ENCODE measurements around the gene WSCD2.
A peak's percentile ranks its signal among the peaks of the same experiment; 100 is the strongest.

The WSCD2 gene

GRCh38 chr12:108129017-108129812 is at the start of gene WSCD2:
WSCD2 (plus strand) TSS chr12:108129288; CDS start chr12:108195833, 66,545 bp downstream.
- DNase-seq = peak; percentile 78

DNA sequence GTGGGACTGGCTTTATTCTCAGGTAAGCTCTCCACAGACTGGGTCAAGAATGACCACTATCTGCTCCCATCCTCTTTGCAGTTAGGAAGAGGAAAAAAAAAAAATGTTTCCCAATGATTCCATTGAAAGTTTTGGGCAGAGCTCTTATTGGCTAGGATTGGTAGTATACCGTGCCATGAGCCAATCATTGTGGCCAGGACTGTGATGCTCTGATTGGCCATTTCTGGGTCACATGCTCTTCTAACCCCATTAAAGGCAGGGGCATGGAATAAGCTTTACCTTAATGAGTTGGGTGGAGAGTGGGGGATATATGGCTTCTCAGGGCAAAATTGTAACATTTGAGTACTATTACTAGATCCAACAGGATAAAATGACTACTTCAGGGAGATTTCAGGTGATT is 49.4 kb upstream of the WSCD2 start:
- no peak for DNase-seq

DNA sequence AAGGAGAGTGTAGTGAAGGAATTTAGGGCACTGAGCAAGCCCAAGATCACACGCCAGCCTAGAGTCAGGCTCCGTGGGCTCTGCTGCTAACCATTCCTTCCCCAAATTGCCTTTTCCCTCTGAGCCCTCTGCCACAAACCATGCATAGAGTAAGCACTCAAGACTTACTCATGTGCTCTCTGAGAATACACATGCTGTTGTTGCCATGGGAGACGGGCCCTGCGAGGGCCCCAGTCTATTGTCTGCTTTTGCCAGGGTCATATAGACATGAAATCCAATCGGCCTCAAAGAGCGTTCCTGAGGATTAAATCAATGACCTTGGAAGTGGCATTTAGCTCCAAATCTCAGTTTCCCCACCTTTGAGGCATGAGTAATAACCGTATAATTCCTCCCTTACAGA is 48.7 kb upstream of the WSCD2 start:
- DNase-seq = no peak

DNA sequence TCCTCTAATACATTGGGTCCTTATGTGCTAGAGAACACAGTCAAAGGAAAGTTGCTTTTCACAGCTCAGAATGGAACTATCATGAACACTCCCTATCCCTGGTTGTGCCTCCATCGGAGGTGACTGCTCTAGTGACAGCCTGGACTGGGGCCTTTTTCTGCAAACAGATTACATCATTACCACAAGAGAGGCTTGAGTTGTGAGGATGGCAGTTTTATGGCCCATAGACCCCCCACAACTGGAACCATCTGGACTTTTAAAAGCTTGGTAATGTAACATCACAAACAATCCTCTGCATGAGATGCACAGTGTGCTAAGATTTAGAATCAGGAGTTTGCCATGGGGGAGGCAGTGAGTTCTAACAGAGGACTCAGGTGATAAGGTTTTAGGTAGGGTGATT is 46.6 kb upstream of the WSCD2 start:
- DNase-seq = no peak

DNA sequence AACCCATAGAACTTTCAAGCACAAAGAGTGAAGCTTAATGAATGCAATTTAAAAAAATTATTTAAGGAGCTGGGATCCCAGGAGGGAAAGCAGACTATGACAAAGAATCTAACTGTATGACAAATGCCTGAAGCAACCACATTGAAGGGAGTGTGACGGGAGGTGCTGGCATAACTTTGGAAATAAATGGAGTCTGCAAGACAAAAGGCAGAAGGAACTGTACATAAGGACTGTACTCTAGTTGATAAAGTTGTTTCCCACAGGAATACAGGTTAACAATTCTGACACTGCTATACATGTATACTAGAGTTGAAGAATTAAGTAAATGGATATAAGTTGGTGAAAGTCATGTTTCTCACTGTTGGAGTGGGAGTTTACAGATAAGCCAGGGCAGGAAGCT is 41.2 kb upstream of the WSCD2 start:
- DNase-seq = no peak

DNA sequence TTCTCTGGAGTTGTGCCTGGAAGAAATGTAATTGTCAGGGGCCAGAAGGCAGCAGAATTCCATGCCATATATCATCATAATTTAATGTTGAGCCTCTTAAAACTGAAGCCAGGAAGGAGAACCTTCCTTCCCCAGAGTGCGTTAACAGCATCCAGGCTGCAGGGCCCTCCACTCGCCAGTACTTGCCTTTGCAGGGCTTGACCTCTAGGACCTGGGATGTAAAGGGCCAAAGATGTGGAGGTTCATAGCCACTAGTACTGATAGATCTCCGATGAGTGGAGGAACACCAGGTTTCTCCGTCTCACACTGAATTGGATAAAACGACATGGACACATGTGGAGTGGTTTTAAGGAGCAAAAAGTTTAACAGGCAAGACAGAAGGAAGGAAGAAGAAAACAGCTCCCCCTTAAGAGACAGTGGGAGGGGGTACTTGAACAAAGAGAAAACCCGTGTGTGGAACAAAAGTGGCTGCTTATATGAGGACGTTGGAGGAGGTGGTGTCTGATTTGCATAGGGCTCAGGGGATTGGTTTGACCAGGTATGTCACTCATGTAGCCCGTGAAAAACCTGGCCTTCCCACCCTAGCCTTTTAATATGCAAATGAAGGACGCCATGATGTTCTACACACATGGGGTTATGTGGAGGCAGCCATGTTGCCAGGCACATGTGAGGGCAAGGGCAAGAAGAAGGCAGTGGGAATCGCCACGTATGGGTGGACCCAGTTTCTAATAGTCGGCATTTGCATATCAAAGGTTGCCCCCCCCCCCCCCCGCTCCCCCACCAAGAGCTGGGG is 38.8 kb upstream of the WSCD2 start:
- no peak for DNase-seq

- DNase-seq = no peak
These were observed 38.0 kb upstream of the WSCD2 start for GRCh38 chr12:108090932-108091678.

DNA sequence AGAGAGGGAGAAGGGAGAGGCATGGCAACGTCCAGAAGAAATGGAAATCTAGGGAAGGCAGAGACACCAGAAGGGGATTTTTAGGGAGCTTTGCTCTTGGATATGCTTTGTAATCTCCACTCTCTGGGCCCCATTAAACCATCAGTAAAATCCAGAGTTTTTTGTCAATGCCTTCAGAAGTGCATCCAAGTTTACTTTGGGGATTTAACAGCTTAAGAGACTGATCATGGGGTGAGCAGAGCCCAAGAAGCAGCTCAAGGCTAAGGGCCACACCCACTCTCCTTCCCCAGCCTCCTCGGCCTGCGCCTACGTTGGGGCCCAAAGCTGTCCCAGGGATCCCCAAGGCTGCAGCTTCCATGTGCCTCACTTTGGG is 37.4 kb upstream of the WSCD2 start:
- no peak for DNase-seq

DNA sequence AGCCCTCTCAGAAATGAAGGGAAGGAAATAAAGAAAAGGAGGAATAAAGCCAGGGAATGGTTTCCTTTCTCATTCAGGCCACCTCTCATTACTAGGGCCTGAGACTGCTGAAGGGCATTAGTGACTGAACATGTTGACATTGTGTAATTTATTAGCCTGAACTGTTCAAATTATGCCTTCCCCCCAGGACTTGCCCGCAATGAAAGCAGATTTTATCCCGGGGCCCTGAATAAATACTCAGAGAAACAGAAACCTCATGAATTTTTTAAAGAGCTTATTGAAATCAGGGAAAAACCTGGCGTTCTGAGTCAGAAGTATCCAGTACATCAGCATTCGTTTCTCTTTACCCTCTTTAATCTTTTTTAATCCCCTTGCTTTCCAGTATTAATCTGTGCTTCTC is 35.9 kb upstream of the WSCD2 start:
- DNase-seq = peak; percentile 4

- DNase-seq = no peak
These were observed 34.9 kb upstream of the WSCD2 start for GRCh38 chr12:108094056-108094649.

DNA sequence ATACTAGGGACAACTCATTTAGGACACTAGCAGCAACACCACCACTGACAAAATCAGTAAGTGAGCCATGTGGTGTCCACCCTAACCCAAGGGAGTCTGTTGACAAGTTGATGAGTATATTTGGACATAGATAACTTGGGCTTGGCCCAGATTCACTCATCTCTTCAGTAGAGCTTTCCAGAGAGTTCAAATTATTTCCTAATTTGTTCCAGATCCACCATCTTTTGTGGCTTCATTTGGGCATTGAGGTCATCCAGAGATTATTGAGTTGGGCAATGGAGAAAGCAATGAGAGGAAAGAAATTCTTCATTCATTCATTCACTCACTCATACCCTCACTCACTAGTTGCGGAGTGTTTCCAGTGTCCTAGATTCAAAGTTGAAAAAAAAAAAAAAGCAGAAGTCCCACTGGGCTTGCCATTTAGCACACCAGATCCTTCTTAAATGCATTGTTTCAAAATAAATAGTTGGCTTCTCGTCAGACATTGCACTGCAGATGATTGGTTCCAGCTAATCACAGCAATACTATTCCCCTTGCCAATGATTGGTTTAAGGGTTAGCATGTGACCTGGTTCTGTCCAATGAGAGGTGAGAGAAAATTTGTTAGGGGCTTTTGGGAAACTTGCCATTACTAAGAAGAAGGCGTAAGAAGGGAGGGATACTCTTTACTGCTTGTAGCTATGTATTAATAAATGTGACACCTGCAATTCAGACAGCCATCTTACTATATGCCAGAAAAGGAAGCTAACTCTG is 31.8 kb upstream of the WSCD2 start:
- DNase-seq = no peak

DNA sequence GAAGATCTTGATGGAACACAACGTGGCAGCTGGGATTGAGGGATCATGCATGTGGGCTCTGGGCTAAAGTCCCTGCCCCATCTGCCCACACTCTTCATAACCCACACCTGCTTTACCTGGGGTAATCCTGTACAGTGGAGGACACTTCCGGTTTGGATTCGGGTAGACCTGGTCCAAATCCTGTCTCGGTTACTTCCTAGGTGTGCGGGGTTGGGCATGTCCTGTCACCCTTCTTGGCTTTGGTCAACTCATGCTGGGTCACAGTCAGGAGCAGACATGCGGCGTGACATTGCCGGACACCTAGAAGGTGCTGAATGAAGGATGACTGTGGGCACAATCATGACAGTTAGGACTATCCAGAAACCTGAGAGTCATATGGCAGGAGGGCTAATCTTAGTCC is 30.7 kb upstream of the WSCD2 start:
- no peak for DNase-seq

DNA sequence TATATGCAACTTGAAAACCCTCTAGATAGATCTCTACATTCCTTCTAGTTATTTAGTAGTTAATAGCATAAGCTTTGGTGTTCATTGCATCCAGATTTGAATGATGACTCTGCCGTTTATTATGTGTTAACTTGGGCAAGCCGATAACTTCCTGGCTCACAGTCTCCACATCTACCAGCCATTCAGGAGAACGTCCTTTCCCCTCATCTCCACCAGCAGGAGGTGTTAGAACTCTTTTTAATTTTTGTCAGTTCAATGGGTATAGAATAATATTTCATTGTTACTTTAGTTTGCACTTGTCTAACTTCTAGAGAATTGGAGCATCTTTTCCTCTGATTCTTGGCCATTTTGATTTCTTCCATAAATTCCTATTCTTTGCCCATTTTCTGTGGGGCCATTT is 30.0 kb upstream of the WSCD2 start:
- peak; percentile 27 for DNase-seq

DNA sequence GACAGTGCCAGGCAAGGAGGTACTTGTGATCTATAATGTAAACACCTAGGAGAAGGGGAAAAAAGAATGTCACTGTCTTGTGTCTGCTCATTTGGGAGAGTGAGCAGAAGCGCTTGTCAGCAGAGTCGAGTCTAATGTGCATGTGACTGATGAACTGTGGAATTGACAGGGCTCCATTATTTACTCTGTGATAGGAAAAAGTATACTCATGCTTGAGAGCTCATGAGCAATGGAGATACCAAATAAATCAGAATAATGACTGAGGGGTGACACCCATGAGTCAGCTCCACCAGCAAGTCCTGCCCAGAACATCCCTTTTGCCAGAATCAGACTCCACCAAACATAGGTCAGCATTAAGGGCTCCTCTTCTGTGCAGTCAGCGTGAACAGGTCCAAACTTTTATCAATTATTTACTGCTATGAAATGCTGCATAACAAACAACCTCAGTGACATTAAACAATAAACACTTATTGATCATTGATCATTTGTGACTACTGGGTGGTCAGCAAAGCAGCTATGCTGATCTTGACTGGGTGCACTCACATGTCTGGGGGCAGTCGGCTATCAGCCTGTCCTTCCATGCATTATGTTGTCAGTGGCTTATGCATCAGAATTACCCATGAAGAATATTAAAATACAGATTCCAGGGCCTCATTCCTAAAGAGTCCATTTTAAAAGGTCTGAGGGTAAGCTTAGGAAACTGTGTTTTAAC is 29.2 kb upstream of the WSCD2 start:
- no peak for DNase-seq

- no peak for DNase-seq
These were observed 27.4 kb upstream of the WSCD2 start for GRCh38 chr12:108101605-108102175.

- peak; percentile 19 for DNase-seq
These were observed 26.7 kb upstream of the WSCD2 start for GRCh38 chr12:108102363-108102762.

GRCh38 chr12:108103087-108103486 is 26.0 kb upstream of the WSCD2 start:
- DNase-seq = no peak

DNA sequence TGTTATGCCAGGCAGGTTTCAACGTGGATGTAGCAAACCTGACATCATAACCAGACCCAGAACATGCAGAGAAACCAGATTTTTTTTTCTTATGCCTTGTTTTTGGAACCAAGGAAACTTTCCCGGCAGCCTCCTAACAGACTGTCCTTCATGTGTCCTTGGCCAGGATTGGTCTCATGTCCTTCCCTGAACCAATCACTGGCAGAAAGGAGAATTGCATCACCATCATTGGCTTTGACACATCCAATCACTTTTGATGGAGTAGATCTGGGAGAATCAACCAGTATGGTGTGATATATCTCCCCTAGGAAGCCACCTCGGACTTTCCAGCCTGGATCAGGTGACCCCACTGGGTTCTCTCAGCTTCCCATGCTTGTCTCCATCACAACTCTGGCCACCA is 25.6 kb upstream of the WSCD2 start:
- no peak for DNase-seq

GRCh38 chr12:108104657-108105056 is 24.4 kb upstream of the WSCD2 start:
- no peak for DNase-seq

- no peak for DNase-seq
These were observed 22.5 kb upstream of the WSCD2 start for GRCh38 chr12:108106599-108106998.

DNA sequence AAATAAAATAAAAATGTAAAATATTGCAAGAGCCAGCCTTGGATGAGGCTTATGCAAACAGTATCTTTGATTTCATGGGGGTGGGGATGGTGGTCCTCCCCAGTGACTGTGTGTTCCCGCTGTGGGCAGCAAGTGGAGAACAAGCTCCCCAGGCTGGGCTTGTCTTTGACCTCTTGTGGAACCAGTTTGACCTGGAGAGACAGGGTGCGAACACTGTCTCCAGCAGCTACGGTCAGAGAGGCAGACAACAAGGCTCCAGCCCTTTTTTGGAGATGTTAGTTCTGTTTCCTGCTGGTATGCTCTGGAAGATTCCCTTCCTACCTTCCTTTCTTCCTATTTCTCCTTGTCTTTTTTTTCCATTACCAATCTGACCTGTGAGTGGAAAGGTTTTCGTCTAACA is 21.8 kb upstream of the WSCD2 start:
- DNase-seq = no peak

Measured in suppressor macrophage treated with lipopolysaccharide for 4 hours (primary cell).